Esophagus squamous epithelium (tissue), 5 donors: ENCODE data around the gene KIAA0930. TPM values are rescaled to one million over a fixed set of nuclear protein-coding genes. Genes with fewer than 3 reads are reported as not detected.

ENCODE experiments used
- DNase-seq: peaks from one replicate; lab custom pipeline; 2025; lab: John Stamatoyannopoulos, UW
- H3K27ac ChIP-seq, 4 donors: fragments of 200-600 bp; sonication (generic); one replicate each; pipeline ENCODE4 v1.5.1; 2016 to 2019; ENCODE audit warnings: mild to moderate bottlenecking in 1 of 4
- H3K27me3 ChIP-seq, 4 donors: fragments of 200-600 bp; sonication (generic); 1 replicate in 3 of 4; 2 replicates in 1 of 4; pipeline versions ENCODE4 v1.5.1 to v1.6.0; 2017 to 2021; ENCODE audit warnings: antibody characterized with exemption in 1 of 4
- H3K36me3 ChIP-seq, 3 donors: fragments of 200-600 bp; sonication (generic); one replicate each; pipeline ENCODE4 v1.5.1; 2016 to 2019
- H3K4me1 ChIP-seq, 3 donors: fragments of 200-600 bp; sonication (generic); one replicate each; pipeline ENCODE4 v1.5.1; 2017 to 2019
- H3K4me3 ChIP-seq, 4 donors: fragments of 200-600 bp; sonication (generic); 1 replicate in 3 of 4; 2 replicates in 1 of 4; pipeline ENCODE4 v1.5.1; 2016 to 2019; ENCODE audit warnings: mild to moderate bottlenecking in 2 of 4, moderate library complexity in 1 of 4
- H3K9me3 ChIP-seq, 3 donors: fragments of 200-600 bp; sonication (generic); one replicate each; pipeline ENCODE4 v1.5.1; 2016 to 2019
- POLR2A ChIP-seq, 4 donors: fragments of 450-650 bp; IDR thresholded peaks; one replicate each; pipeline ENCODE4 v1.6.1; 2017; ENCODE audit warnings: antibody characterized with exemption in 4 of 4, mild to moderate bottlenecking in 4 of 4, moderate library complexity in 3 of 4
- WGBS, 2 donors: methylation state at CpG; one replicate each; pipeline ENCODE4 v1.1.5; 2018; 5-methylcytosine and 5-hydroxymethylcytosine counted together
- intact Hi-C: fragments of 100-400 bp; cut with DNase I; formaldehyde crosslinking; loops from one replicate; pipeline ENCODE4 v1.15.0; 2022
- total RNA-seq, 4 donors: library from RNA; depleted of rRNA; stranded (reverse); fragments of >200 nt; gene quantifications; one replicate each; pipeline ENCODE4 v1.1.0, GENCODE V29; 2016
- TF ChIP-seq, protein P1 (sequence below), 6 experiments: fragments of 450-650 bp in 4 of 6; fragments of 200-600 bp in 2 of 6; sonication (generic) in 2 of 6; IDR thresholded peaks; one replicate each; pipeline ENCODE4 v1.5.1; 2016 to 2019; ENCODE audit warnings: antibody characterized with exemption in 6 of 6, mild to moderate bottlenecking in 4 of 6, moderate library complexity in 4 of 6
- donor health status: DM: yes; HTN: yes; CAD: no.

The KIAA0930 gene
- total RNA-seq, 4 donors from 2014 or later = 33.1 to 40.2 (median 38.1) TPM

DNA sequence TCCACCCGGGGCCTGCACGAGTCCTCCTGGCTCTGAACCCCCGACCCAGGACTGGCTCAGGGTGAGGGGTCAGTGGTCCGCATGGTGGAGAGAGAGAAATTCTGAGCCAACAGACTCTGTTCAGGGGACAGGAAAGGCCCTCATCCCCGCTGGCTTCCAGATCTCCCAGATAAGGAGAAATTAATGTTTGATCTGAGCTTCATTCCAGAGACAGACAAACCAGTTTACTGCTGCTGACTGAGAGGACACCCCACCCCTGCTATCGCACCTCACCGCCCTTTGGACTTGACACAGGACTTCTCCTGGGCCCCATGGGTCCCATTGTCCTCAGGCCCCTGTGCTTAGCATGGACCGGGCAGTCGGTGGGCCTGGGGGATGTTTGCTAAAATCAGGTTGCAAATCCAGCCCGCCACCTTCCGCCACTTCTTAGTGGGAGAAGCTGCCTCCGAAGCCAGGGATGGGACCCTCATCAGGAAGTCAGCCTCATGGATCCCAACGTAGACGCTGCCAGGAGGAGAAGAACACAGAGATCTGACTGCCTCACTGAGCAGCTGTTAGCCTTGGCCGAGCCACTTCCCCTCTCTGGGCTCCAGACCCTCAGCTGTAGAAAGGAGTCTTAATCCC lies 32.9 kb upstream of the KIAA0930 start:
- WGBS, 2 donors = 73 to 87% methylated on average over 3 to 9 of the region's 15 CpGs
- Histone ChIP-seq H3K4me1 (peaks cover 6 to 44% (median 15%) of the 10 kb centered on the region in 3 donors), H3K36me3 (no peaks in the 10 kb centered on the region), H3K27me3 (no peaks in the 10 kb centered on the region), H3K9me3 (no peaks in the 10 kb centered on the region), H3K4me3 (no peak overlapping the region), H3K27ac (peak overlapping the region in 2 of 4 donors; percentile 34 to 84)
- TF ChIP-seq POLR2A (IDR thresholded peaks at IDR 0.05) = no peak
- TF ChIP-seq, protein P1, sequence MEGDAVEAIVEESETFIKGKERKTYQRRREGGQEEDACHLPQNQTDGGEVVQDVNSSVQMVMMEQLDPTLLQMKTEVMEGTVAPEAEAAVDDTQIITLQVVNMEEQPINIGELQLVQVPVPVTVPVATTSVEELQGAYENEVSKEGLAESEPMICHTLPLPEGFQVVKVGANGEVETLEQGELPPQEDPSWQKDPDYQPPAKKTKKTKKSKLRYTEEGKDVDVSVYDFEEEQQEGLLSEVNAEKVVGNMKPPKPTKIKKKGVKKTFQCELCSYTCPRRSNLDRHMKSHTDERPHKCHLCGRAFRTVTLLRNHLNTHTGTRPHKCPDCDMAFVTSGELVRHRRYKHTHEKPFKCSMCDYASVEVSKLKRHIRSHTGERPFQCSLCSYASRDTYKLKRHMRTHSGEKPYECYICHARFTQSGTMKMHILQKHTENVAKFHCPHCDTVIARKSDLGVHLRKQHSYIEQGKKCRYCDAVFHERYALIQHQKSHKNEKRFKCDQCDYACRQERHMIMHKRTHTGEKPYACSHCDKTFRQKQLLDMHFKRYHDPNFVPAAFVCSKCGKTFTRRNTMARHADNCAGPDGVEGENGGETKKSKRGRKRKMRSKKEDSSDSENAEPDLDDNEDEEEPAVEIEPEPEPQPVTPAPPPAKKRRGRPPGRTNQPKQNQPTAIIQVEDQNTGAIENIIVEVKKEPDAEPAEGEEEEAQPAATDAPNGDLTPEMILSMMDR (IDR thresholded peaks at IDR 0.05) = no peak
- intact Hi-C loops = loop anchor here (5.0 kb wide), 1 partner anchor 159 kb away; no protein-coding TSS in a partner anchor
- no peak for DNase-seq

DNA sequence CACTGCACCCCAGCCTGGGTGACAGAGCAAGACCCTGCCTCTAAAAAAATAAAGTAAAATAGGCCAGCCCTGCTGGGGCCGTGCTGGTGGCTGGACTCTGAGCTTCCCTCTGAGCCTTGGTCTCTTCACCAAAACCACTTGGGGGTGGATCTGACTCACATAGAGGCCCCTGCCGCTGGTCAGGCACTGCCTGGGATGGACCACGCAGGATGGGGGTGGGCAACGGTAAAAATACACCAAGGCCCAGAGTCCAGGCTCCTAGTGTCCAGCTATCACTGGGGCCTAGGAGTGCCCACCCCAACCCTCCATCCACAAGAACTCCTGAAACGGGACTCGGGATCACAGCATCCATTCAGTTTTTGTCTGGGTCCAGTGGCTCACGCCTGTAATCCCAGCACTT lies 31.8 kb upstream of the KIAA0930 start:
- no peaks in the 10 kb centered on the region for H3K27me3 ChIP-seq
- no peak overlapping the region for H3K4me3 ChIP-seq
- no peaks in the 10 kb centered on the region for H3K9me3 ChIP-seq
- no peaks in the 10 kb centered on the region for H3K36me3 ChIP-seq
- H3K27ac ChIP-seq = peak overlapping the region; percentile 44 to 85 (median 76)
- DNase-seq = no peak
- WGBS, 2 donors = 78 to 83% methylated on average over 1 to 4 of the region's 7 CpGs
- peaks cover 11 to 51% (median 19%) of the 10 kb centered on the region in 3 donors for H3K4me1 ChIP-seq
- intact Hi-C loops = loop anchor here (5.0 kb wide), 1 partner anchor 160 kb away; no protein-coding TSS in a partner anchor
- no peak for TF ChIP-seq POLR2A (IDR thresholded peaks at IDR 0.05)
- TF ChIP-seq, protein P1 (IDR thresholded peaks at IDR 0.05) = no peak

DNA sequence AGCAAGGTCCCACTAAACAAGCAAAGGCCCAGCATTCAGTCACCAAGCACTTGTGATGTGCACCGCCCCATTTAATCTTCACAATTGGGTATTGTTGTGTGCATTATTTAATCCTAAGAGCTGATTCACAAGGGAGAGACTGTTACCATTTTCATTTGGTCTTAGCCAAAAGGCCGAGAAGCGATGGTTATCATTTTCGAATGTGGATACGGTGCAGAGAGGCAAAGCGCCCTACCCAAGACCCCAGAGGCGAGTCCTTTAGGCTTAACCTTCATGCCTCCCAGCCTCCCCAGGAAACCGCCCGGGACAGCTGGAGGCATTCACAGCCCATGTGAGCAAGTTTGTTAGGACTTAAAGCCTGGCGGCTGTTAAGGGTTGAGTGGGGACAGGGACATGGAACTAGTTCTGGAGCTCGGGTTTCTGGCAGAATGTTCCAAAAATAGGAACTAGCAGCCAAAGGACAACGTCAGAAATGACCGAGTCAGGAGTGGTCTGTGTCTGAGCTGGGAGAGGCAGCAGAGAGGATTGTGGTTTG lies 31.0 kb upstream of the KIAA0930 start:
- 21 to 49% methylated on average over 6 to 13 of the region's 13 CpGs for WGBS, 2 donors
- TF ChIP-seq, protein P1 (IDR thresholded peaks at IDR 0.05) = no peak
- TF ChIP-seq POLR2A (IDR thresholded peaks at IDR 0.05) = peak in 1 of 4 donors; percentile 9
- DNase-seq = no peak
- H3K27ac ChIP-seq = peak overlapping the region; percentile 44 to 85 (median 76)
- no peaks in the 10 kb centered on the region for H3K27me3 ChIP-seq
- H3K4me1 ChIP-seq = peaks cover 11 to 51% (median 19%) of the 10 kb centered on the region in 3 donors
- intact Hi-C loops = loop anchor here (5.0 kb wide), 1 partner anchor 161 kb away; no protein-coding TSS in a partner anchor
- no peaks in the 10 kb centered on the region for H3K36me3 ChIP-seq
- no peak overlapping the region for H3K4me3 ChIP-seq
- H3K9me3 ChIP-seq = no peaks in the 10 kb centered on the region

DNA sequence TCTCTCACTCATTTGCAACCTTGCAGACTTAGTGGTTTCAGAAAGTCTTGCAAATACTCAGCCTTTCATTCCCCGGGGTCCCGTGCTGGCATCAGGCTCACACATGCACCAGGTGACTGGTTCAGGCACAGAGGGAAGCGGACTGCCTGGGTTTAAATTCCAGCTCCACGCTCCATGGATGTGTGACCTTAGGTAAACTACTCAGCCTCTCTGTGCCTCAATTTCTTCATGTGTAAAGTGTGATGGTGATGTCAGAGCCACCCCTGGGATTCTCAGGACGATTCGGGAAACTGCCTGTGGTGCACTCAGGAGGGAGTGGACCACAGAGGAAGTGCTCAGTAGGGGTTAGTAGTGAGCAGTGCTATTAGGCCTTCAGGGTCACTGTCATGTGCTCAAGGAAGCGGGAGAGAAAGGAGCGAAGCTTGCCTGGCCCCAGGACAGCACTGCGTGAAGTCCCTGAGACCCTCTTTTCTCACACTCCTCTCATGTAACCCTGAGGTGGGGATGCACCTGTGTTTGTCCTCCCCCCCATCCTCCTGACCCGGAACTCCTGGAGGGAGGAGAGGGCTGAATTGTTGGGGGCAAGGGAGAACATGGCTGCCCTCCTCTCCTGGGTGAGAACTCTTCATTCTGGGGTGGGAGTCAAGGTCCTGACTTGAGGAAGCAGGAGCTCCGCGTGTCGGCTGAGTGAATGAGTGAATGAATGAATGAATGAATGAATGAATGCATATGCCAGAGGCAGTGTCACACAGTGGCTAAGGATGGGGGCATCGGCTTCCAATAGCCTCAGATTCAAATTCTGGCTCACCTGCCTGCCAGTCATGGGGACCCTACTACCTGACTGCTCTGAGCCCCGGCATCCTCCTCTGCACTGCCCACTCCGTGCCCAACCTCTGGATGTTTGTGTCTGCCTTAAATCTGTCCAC lies 29.7 kb upstream of the KIAA0930 start:
- intact Hi-C loops = loop anchor here (5.0 kb wide), 1 partner anchor 162 kb away; no protein-coding TSS in a partner anchor
- TF ChIP-seq POLR2A (IDR thresholded peaks at IDR 0.05) = no peak
- TF ChIP-seq, protein P1 (IDR thresholded peaks at IDR 0.05) = no peak
- Histone ChIP-seq H3K36me3 (no peaks in the 10 kb centered on the region), H3K27me3 (no peaks in the 10 kb centered on the region), H3K4me3 (no peak overlapping the region), H3K4me1 (peaks cover 11 to 51% (median 19%) of the 10 kb centered on the region in 3 donors), H3K9me3 (no peaks in the 10 kb centered on the region), H3K27ac (peak overlapping the region in 2 of 4 donors; percentile 33 to 84)
- no peak for DNase-seq
- 80 to 83% methylated on average over 8 to 15 of the region's 16 CpGs for WGBS, 2 donors
